Liver (tissue), 9 donors: ENCODE data around the gene PGLYRP3. TPM values are rescaled to one million over a fixed set of nuclear protein-coding genes. Genes with fewer than 3 reads are reported as not detected.
A peak's percentile ranks its signal among the peaks of the same experiment; 100 is the strongest.

Source experiments
- DNase-seq: peaks from one replicate; pipeline ENCODE4 v3.0.0-alpha.2; 2017; ENCODE audit warnings: low spot score
- H3K27ac ChIP-seq, 2 donors: one replicate each; pipeline ENCODE4 v1.7.0; 2013; ENCODE audit warnings: inconsistent platforms in 2 of 2, low read length in 2 of 2, control low read depth in 1 of 2, low read depth in 1 of 2, mild to moderate bottlenecking in 1 of 2
- H3K27me3 ChIP-seq, 4 donors: one replicate each; pipeline versions ENCODE4 v1.6.1 to v1.7.0; 2013; ENCODE audit warnings: low read length in 3 of 4, inconsistent platforms in 1 of 4, mild to moderate bottlenecking in 1 of 4, moderate library complexity in 1 of 4; ENCODE audit not compliant: control insufficient read depth in 4 of 4, insufficient read depth in 4 of 4
- H3K36me3 ChIP-seq, 4 donors: one replicate each; pipeline versions ENCODE4 v1.6.1 to v1.7.0; 2013; ENCODE audit warnings: low read length in 3 of 4, mild to moderate bottlenecking in 3 of 4, low read depth in 1 of 4, moderate library complexity in 1 of 4; ENCODE audit not compliant: control insufficient read depth in 4 of 4, insufficient read depth in 3 of 4
- H3K4me1 ChIP-seq, 4 donors: one replicate each; pipeline versions ENCODE4 v1.6.1 to v1.7.0; 2013; ENCODE audit warnings: low read length in 3 of 4, mild to moderate bottlenecking in 3 of 4, moderate library complexity in 1 of 4; ENCODE audit not compliant: control insufficient read depth in 4 of 4, insufficient read depth in 4 of 4
- H3K4me3 ChIP-seq, 3 donors: one replicate each; pipeline versions ENCODE4 v1.6.1 to v1.7.0; 2013; ENCODE audit warnings: low read length in 3 of 3, control low read depth in 1 of 3, low read depth in 1 of 3, mild to moderate bottlenecking in 1 of 3
- H3K9ac ChIP-seq, 2 donors: one replicate each; pipeline ENCODE4 v1.7.0; 2013; ENCODE audit warnings: low read length in 2 of 2, mild to moderate bottlenecking in 2 of 2, moderate library complexity in 2 of 2, control low read depth in 1 of 2, low read depth in 1 of 2
- H3K9me3 ChIP-seq, 4 donors: one replicate each; pipeline versions ENCODE4 v1.6.1 to v1.7.0; 2013; ENCODE audit warnings: low read length in 3 of 4; ENCODE audit not compliant: control insufficient read depth in 4 of 4
- ATF3 ChIP-seq: IDR thresholded peaks from 2 replicates; pipeline ENCODE4 v1.6.1; 2016; ENCODE audit warnings: antibody characterized with exemption
- CTCF ChIP-seq: fragments of 150-350 bp; IDR thresholded peaks from 2 replicates; pipeline ENCODE4 v1.5.1; 2017; ENCODE audit warnings: improper control_type of control experiment, low read depth, low read length; ENCODE audit not compliant: missing input control
- EGR1 ChIP-seq, 2 donors: IDR thresholded peaks; 2 replicates each; pipeline ENCODE4 v1.6.1; 2016 to 2018; ENCODE audit warnings: antibody characterized with exemption in 2 of 2, low read depth in 2 of 2
- FOXA1 ChIP-seq: IDR thresholded peaks from 2 replicates; pipeline ENCODE4 v1.6.1; 2016; ENCODE audit warnings: antibody characterized with exemption
- FOXA2 ChIP-seq: IDR thresholded peaks from 2 replicates; pipeline ENCODE4 v1.6.1; 2016; ENCODE audit warnings: antibody characterized with exemption
- GABPA ChIP-seq, 2 donors: IDR thresholded peaks in 1 of 2; conservative IDR thresholded peaks in 1 of 2; 2 replicates each; pipeline ENCODE4 v1.6.1; 2016; ENCODE audit warnings: antibody characterized with exemption in 2 of 2, mild to moderate bottlenecking in 1 of 2, moderate library complexity in 1 of 2
- HNF4A ChIP-seq, 2 donors: conservative IDR thresholded peaks; 2 replicates each; pipeline ENCODE4 v1.6.1; 2016; ENCODE audit warnings: antibody characterized with exemption in 2 of 2, mild to moderate bottlenecking in 2 of 2
- HNF4G ChIP-seq: IDR thresholded peaks from 2 replicates; pipeline ENCODE4 v1.6.1; 2016; ENCODE audit warnings: antibody characterized with exemption
- JUND ChIP-seq, 2 donors: IDR thresholded peaks; 2 replicates each; pipeline ENCODE4 v1.6.1; 2016; ENCODE audit warnings: antibody characterized with exemption in 2 of 2
- MAX ChIP-seq: IDR thresholded peaks from 2 replicates; pipeline ENCODE4 v1.6.1; 2016; ENCODE audit warnings: antibody characterized with exemption
- NR2F2 ChIP-seq: IDR thresholded peaks from 2 replicates; pipeline ENCODE4 v1.6.1; 2016; ENCODE audit warnings: antibody characterized with exemption
- RAD21 ChIP-seq, 2 donors: IDR thresholded peaks; 2 replicates each; pipeline ENCODE4 v1.6.1; 2016; ENCODE audit warnings: antibody characterized with exemption in 2 of 2, mild to moderate bottlenecking in 2 of 2
- REST ChIP-seq: IDR thresholded peaks from 2 replicates; pipeline ENCODE4 v1.6.1; 2016; ENCODE audit warnings: antibody characterized with exemption, mild to moderate bottlenecking
- RXRA ChIP-seq, 2 donors: IDR thresholded peaks; 2 replicates each; pipeline ENCODE4 v1.6.1; 2017 to 2018; ENCODE audit warnings: antibody characterized with exemption in 2 of 2, mild to moderate bottlenecking in 1 of 2
- SP1 ChIP-seq: IDR thresholded peaks from 2 replicates; pipeline ENCODE4 v1.6.1; 2018; ENCODE audit warnings: antibody characterized with exemption, mild to moderate bottlenecking
- TAF1 ChIP-seq: conservative IDR thresholded peaks from 2 replicates; pipeline ENCODE4 v1.6.1; 2016; ENCODE audit warnings: antibody characterized with exemption, mild to moderate bottlenecking
- YY1 ChIP-seq: IDR thresholded peaks from 2 replicates; pipeline ENCODE4 v1.6.1; 2016; ENCODE audit warnings: antibody characterized with exemption, mild to moderate bottlenecking
- ZBTB33 ChIP-seq: IDR thresholded peaks from 2 replicates; pipeline ENCODE4 v1.6.1; 2016; ENCODE audit warnings: antibody characterized with exemption
- WGBS: extraction: QIAGEN DNeasy Blood & Tissue Kit; methylation state at CpG from one replicate; pipeline ENCODE4 v1.1.7; 2013; 5-methylcytosine and 5-hydroxymethylcytosine counted together
- polyA plus RNA-seq, 2 donors: library from polyadenylated mRNA; stranded (reverse) in 1 of 2; unstranded in 1 of 2; fragments of 200-250 nt in 1 of 2; fragments of >200 nt in 1 of 2; fragmentation: Nextera tagmentation in 1 of 2; extraction: Ambion mirVana in 1 of 2; gene quantifications; one replicate each; pipeline versions ENCODE4 v1.2.1 to v1.2.3, GENCODE V29; 2013 to 2015
- total RNA-seq, 2 donors: library from RNA; depleted of rRNA; stranded (reverse); fragments of >200 nt; gene quantifications; one replicate each; pipeline ENCODE4 v1.2.3, GENCODE V29; 2014
- donor health status: healthy.
- donor health status: healthy.
- donor health status: healthy.
- donor health status: healthy.
- donor health status: healthy.

Gene PGLYRP3
- total and polyA plus RNA-seq, 4 donors: not detected

- TF ChIP-seq REST (no peak), MAX (no peak), RAD21 (IDR thresholded peaks at IDR 0.05) (no peak), HNF4G (no peak), NR2F2 (no peak), JUND (IDR thresholded peaks at IDR 0.05) (no peak), GABPA (IDR thresholded peaks at IDR 0.05 in 1 of 2, conservative IDR thresholded peaks at IDR 0.05 in 1 of 2) (no peak), TAF1 (no peak), ATF3 (no peak), FOXA1 (no peak)
These were observed 27.1 kb upstream of the PGLYRP3 start (continued) for GRCh38 chr1:153339802-153340201.

- peak; percentile 30 for DNase-seq
- Histone ChIP-seq H3K4me3 (no peak overlapping the region), H3K9me3 (no peaks in the 10 kb centered on the region), H3K9ac (no peak overlapping the region), H3K4me1 (no peaks in the 10 kb centered on the region), H3K27me3 (peaks cover 0 to 5% (median 0%) of the 10 kb centered on the region in 4 donors), H3K36me3 (no peaks in the 10 kb centered on the region), H3K27ac (no peak overlapping the region)
- WGBS: 67% methylated on average over 8 of the region's 8 CpGs
- TF ChIP-seq MAX (no peak), HNF4A (conservative IDR thresholded peaks at IDR 0.05) (no peak), CTCF (no peak), RXRA (IDR thresholded peaks at IDR 0.05) (no peak), REST (no peak), HNF4G (no peak), NR2F2 (no peak), YY1 (no peak), FOXA2 (no peak), TAF1 (no peak), ATF3 (no peak), ZBTB33 (no peak), JUND (IDR thresholded peaks at IDR 0.05) (no peak), EGR1 (IDR thresholded peaks at IDR 0.05; ENCODE audit: low read depth in 2 of 2) (no peak), SP1 (no peak), GABPA (IDR thresholded peaks at IDR 0.05 in 1 of 2, conservative IDR thresholded peaks at IDR 0.05 in 1 of 2) (no peak), FOXA1 (no peak)
These were observed 25.5 kb upstream of the PGLYRP3 start for GRCh38 chr1:153337980-153338853.
